ENCODE results near the gene SFXN5. TPM values are rescaled to one million over a fixed set of nuclear protein-coding genes. Genes with fewer than 3 reads are reported as not detected.
A peak's percentile ranks its signal among the peaks of the same experiment; 100 is the strongest.

Gene SFXN5
- total RNA-seq, 1 donor from 2014 or later = 29.8 TPM

- Mint-ChIP-seq H3K4me1 (ENCODE audit: unreplicated experiment) (peaks cover 19% of the 10 kb centered on the region), H3K9me3 (ENCODE audit: unreplicated experiment) (no peaks in the 10 kb centered on the region), H3K27ac (ENCODE audit: unreplicated experiment) (no peak overlapping the region), H3K27me3 (ENCODE audit: unreplicated experiment) (peaks cover 11% of the 10 kb centered on the region), H3K36me3 (ENCODE audit: low read depth, unreplicated experiment) (peaks cover 24% of the 10 kb centered on the region), H3K4me3 (ENCODE audit: unreplicated experiment) (peak overlapping the region; percentile 38)
- no peak for TF ChIP-seq CTCF (IDR thresholded peaks at IDR 0.05; ENCODE audit: unreplicated experiment)
- no peak for DNase-seq (ENCODE audit: low spot score)
Measured at GRCh38 chr2:72956936-72957335, 114.6 kb downstream of the SFXN5 start.

DNA sequence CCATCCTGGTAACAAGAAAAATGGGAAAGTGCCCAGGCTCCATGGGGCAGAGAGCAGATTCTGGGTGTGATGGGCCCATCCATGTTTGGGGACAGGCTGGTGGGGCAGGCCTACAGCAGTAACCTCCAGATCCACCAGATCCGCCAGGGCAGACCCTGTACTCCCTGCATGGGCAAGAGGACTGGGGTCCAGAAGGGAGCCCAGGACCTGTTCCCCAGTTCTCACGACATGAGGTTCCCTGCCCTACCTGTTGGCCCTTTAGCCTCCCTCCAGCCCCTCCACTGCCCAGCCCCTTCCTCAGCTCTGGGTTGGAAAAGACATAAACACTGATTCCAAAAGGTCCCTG lies 115.5 kb downstream of the SFXN5 start:
- H3K9me3 Mint-ChIP-seq (ENCODE audit: unreplicated experiment) = no peaks in the 10 kb centered on the region
- peaks cover 22% of the 10 kb centered on the region for H3K4me1 Mint-ChIP-seq (ENCODE audit: unreplicated experiment)
- H3K27me3 Mint-ChIP-seq (ENCODE audit: unreplicated experiment) = peaks cover 11% of the 10 kb centered on the region

GRCh38 chr2:72955228-72956049 lies 116.1 kb downstream of the SFXN5 start:
- peaks cover 22% of the 10 kb centered on the region for H3K4me1 Mint-ChIP-seq (ENCODE audit: unreplicated experiment)
- peak overlapping the region; percentile 30 for H3K27ac Mint-ChIP-seq (ENCODE audit: unreplicated experiment)
- no peak for DNase-seq (ENCODE audit: low spot score)
- TF ChIP-seq CTCF (IDR thresholded peaks at IDR 0.05; ENCODE audit: unreplicated experiment) = no peak
- peaks cover 8% of the 10 kb centered on the region for H3K27me3 Mint-ChIP-seq (ENCODE audit: unreplicated experiment)
- H3K9me3 Mint-ChIP-seq (ENCODE audit: unreplicated experiment) = no peaks in the 10 kb centered on the region
- no peak overlapping the region for H3K4me3 Mint-ChIP-seq (ENCODE audit: unreplicated experiment)
- H3K36me3 Mint-ChIP-seq (ENCODE audit: low read depth, unreplicated experiment) = peaks cover 24% of the 10 kb centered on the region

More for the DNA sequence above, 115.5 kb downstream of the SFXN5 start:
- Mint-ChIP-seq H3K27ac (ENCODE audit: unreplicated experiment) (no peak overlapping the region), H3K36me3 (ENCODE audit: low read depth, unreplicated experiment) (peaks cover 24% of the 10 kb centered on the region), H3K4me3 (ENCODE audit: unreplicated experiment) (no peak overlapping the region)
- no peak for TF ChIP-seq CTCF (IDR thresholded peaks at IDR 0.05; ENCODE audit: unreplicated experiment)
- no peak for DNase-seq (ENCODE audit: low spot score)

DNA sequence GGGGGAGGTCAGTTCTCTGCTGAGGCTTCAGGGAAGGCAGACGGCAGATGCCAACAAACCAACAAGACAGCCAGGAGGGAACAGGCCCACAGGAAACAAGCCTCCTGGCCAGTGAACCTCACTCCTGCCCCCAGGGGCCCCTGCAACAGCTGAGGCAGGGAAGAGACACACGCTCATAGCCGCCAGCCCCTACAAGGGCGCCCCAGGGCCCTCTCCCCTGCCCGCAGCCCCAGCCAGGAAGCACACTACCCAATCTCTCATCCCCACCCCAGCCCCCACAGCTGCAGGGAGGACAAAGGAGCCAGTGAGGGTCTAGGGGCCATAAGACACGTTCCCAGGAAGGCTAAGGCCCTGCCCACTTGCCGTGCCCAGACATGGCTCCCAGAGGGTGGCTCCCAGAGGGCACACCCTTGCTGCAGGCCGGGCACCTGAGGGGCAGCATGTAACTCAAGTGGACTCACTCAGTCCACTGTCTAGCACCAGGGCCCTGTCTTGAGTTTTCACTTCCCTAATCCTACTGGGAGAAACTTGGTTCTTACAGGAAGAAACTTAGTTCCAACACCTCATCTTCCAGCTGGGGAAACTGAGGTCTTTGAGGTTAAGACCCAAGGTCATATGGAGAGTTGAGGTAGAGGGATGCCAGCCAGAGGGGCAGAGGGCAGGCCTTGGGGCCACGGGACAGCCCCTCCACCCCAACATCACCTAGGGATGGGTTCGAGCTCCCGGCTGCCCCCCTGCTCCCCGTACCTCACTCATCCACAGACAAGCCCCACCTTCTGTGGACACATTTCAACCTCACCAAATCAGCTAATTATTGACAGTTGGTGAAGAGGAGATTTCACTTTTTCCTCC lies 116.9 kb downstream of the SFXN5 start:
- Mint-ChIP-seq H3K4me1 (ENCODE audit: unreplicated experiment) (peaks cover 20% of the 10 kb centered on the region), H3K27me3 (ENCODE audit: unreplicated experiment) (peaks cover 6% of the 10 kb centered on the region), H3K4me3 (ENCODE audit: unreplicated experiment) (no peak overlapping the region), H3K27ac (ENCODE audit: unreplicated experiment) (no peak overlapping the region), H3K9me3 (ENCODE audit: unreplicated experiment) (no peaks in the 10 kb centered on the region), H3K36me3 (ENCODE audit: low read depth, unreplicated experiment) (peaks cover 21% of the 10 kb centered on the region)
- no peak for DNase-seq (ENCODE audit: low spot score)
- TF ChIP-seq CTCF (IDR thresholded peaks at IDR 0.05; ENCODE audit: unreplicated experiment) = no peak
